Bronchial epithelial cell (primary cell): ENCODE measurements around the gene XRRA1. TPM values are rescaled to one million over a fixed set of nuclear protein-coding genes. Genes with fewer than 3 reads are reported as not detected.
A peak's percentile ranks its signal among the peaks of the same experiment; 100 is the strongest.

Experiments used
- DNase-seq: peaks from one replicate; pipeline ENCODE4 v3.0.0-alpha.2; 2010; ENCODE audit warnings: low read depth
- FAIRE-seq: peaks from 2 replicates; lab custom pipeline; 2011; peaks lifted over from hg19 to GRCh38; lab: Jason Lieb, UNC
- H3K27me3 ChIP-seq: 2 replicates; pipeline ENCODE4 v1.5.1; 2011; ENCODE audit warnings: low read length; ENCODE audit not compliant: control insufficient read depth, insufficient read depth
- H3K36me3 ChIP-seq: 2 replicates; pipeline ENCODE4 v1.5.1; 2011; ENCODE audit warnings: low read length; ENCODE audit not compliant: control insufficient read depth, insufficient read depth
- H3K4me3 ChIP-seq: 2 replicates; pipeline ENCODE4 v1.5.1; 2011; ENCODE audit warnings: mild to moderate bottlenecking, low read depth, low read length, control low read depth
- CTCF ChIP-seq: IDR thresholded peaks from 2 replicates; pipeline ENCODE4 v1.5.1; 2011; ENCODE audit warnings: mild to moderate bottlenecking, moderate library complexity, low read length, control low read depth, inconsistent platforms; ENCODE audit not compliant: insufficient read depth, severe bottlenecking
- total RNA-seq: library from RNA; depleted of rRNA; stranded (reverse); fragments of >200 nt; gene quantifications from 2 replicates; pipeline ENCODE4 v1.2.1, GENCODE V29; 2014

Gene XRRA1
- total RNA-seq, 1 donor from 2014 or later: 10.8 TPM

- FAIRE-seq: no peak
- DNase-seq: peak; percentile 78
- H3K27me3 ChIP-seq: no peaks in the 10 kb centered on the region
- no peak overlapping the region for H3K4me3 ChIP-seq
- no peak for TF ChIP-seq CTCF
- H3K36me3 ChIP-seq: no peaks in the 10 kb centered on the region
These were observed 128.1 kb downstream of the XRRA1 start for GRCh38 chr11:74820763-74821162.

- Histone ChIP-seq H3K4me3 (no peak overlapping the region), H3K27me3 (no peaks in the 10 kb centered on the region), H3K36me3 (no peaks in the 10 kb centered on the region)
- FAIRE-seq (no peak), DNase-seq (no peak)
- no peak for TF ChIP-seq CTCF
These were observed 129.5 kb downstream of the XRRA1 start for GRCh38 chr11:74819400-74819799.

- no peak for TF ChIP-seq CTCF
- H3K4me3 ChIP-seq: no peak overlapping the region
- no peak for DNase-seq
- no peak for FAIRE-seq
- H3K36me3 ChIP-seq: no peaks in the 10 kb centered on the region
- no peaks in the 10 kb centered on the region for H3K27me3 ChIP-seq
These were observed 130.5 kb downstream of the XRRA1 start for GRCh38 chr11:74818283-74818946.

- DNase-seq: no peak
- no peaks in the 10 kb centered on the region for H3K36me3 ChIP-seq
- no peak overlapping the region for H3K4me3 ChIP-seq
- no peak for FAIRE-seq
- no peak for TF ChIP-seq CTCF
- no peaks in the 10 kb centered on the region for H3K27me3 ChIP-seq
These were observed 132.2 kb downstream of the XRRA1 start for GRCh38 chr11:74816664-74817063.

- H3K36me3 ChIP-seq: no peaks in the 10 kb centered on the region
- DNase-seq: no peak
- FAIRE-seq: no peak
- H3K4me3 ChIP-seq: no peak overlapping the region
- TF ChIP-seq CTCF: no peak
- H3K27me3 ChIP-seq: no peaks in the 10 kb centered on the region
These were observed 132.9 kb downstream of the XRRA1 start for GRCh38 chr11:74815966-74816365.

- no peak overlapping the region for H3K4me3 ChIP-seq
- H3K36me3 ChIP-seq: no peaks in the 10 kb centered on the region
- TF ChIP-seq CTCF: no peak
- no peaks in the 10 kb centered on the region for H3K27me3 ChIP-seq
- FAIRE-seq (no peak), DNase-seq (no peak)
These were observed 139.1 kb downstream of the XRRA1 start for GRCh38 chr11:74809801-74810200.
